Vagina (tissue), 2 donors: Measurements from ENCODE around the gene VOPP1. TPM values are rescaled to one million over a fixed set of nuclear protein-coding genes. Genes with fewer than 3 reads are reported as not detected.

Source experiments
- DNase-seq, 2 donors: peaks; one replicate each; pipeline ENCODE4 v3.0.0-alpha.2; 2017; ENCODE audit errors: extremely low spot score in 2 of 2
- H3K27ac ChIP-seq: fragments of 200-600 bp; sonication (generic); one replicate; pipeline ENCODE4 v1.5.1; 2019
- H3K27me3 ChIP-seq: fragments of 200-600 bp; sonication (generic); one replicate; pipeline ENCODE4 v1.5.1; 2019
- H3K36me3 ChIP-seq, 2 donors: fragments of 200-600 bp; sonication (generic); one replicate each; pipeline ENCODE4 v1.5.1; 2017 to 2019
- H3K4me1 ChIP-seq: fragments of 200-600 bp; sonication (generic); one replicate; pipeline ENCODE4 v1.5.1; 2019
- H3K4me3 ChIP-seq, 2 donors: fragments of 200-600 bp; sonication (generic); 1 replicate in 1 of 2; 2 replicates in 1 of 2; pipeline ENCODE4 v1.5.1; 2016 to 2019
- H3K9me3 ChIP-seq: fragments of 200-600 bp; sonication (generic); one replicate; pipeline ENCODE4 v1.5.1; 2019
- POLR2A ChIP-seq, 2 donors: fragments of 450-650 bp; IDR thresholded peaks; one replicate each; pipeline ENCODE4 v1.6.1; 2017; ENCODE audit warnings: antibody characterized with exemption in 2 of 2, mild to moderate bottlenecking in 2 of 2, moderate library complexity in 2 of 2
- POLR2AphosphoS5 ChIP-seq, 2 donors: sonication (generic); formaldehyde crosslinking; IDR thresholded peaks; one replicate each; pipeline ENCODE4 v1.9.0; 2017; ENCODE audit warnings: antibody characterized with exemption in 2 of 2, mild to moderate bottlenecking in 2 of 2, low read depth in 1 of 2; ENCODE audit not compliant: insufficient read depth in 1 of 2
- intact Hi-C: fragments of 100-400 bp; cut with DNase I; formaldehyde crosslinking; loops from one replicate; pipeline ENCODE4 v1.15.1; 2023
- total RNA-seq: library from RNA; depleted of rRNA; stranded (reverse); fragments of >200 nt; gene quantifications from one replicate; pipeline ENCODE4 v1.2.3, GENCODE V29; 2016
- TF ChIP-seq, protein P1 (sequence below), 3 experiments: fragments of 450-650 bp in 2 of 3; fragments of 200-600 bp in 1 of 3; sonication (generic) in 1 of 3; IDR thresholded peaks; one replicate each; pipeline ENCODE4 v1.5.1; 2017 to 2019; ENCODE audit warnings: antibody characterized with exemption in 3 of 3, mild to moderate bottlenecking in 2 of 3, moderate library complexity in 2 of 3

Gene VOPP1
- total RNA-seq, 1 donor from 2014 or later = 26.3 TPM

DNA sequence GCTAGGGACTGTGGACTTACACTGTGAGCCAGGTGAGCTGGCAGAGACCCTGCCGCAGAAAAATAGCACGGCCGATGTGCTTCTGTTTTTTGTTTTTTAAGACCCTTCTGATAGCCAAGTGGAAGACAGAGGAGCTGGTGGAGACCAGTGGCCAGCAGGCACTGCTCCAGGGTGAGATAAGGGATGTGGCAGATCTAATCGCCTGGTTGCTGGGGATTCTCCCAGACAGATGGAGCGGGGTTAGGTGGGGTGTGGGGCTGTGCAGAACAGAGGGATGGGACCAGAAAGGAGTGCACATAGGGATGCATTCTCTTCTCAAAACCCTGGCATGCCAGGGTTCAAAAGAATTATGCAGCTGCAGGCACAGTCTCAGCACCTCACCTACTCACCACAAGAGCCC, 82.2 kb downstream of the VOPP1 start:
- Histone ChIP-seq H3K4me3 (no peak overlapping the region), H3K9me3 (no peaks in the 10 kb centered on the region), H3K27ac (no peak overlapping the region), H3K4me1 (peaks cover 9% of the 10 kb centered on the region), H3K36me3 (peaks cover 0 to 22% of the 10 kb centered on the region in 2 donors), H3K27me3 (no peaks in the 10 kb centered on the region)
- intact Hi-C loops = no loop called here
- DNase-seq = no peak
- TF ChIP-seq POLR2AphosphoS5 (IDR thresholded peaks at IDR 0.05; ENCODE audit: insufficient read depth in 1 of 2, low read depth in 1 of 2) (no peak), POLR2A (IDR thresholded peaks at IDR 0.05) (no peak)
- TF ChIP-seq, protein P1, sequence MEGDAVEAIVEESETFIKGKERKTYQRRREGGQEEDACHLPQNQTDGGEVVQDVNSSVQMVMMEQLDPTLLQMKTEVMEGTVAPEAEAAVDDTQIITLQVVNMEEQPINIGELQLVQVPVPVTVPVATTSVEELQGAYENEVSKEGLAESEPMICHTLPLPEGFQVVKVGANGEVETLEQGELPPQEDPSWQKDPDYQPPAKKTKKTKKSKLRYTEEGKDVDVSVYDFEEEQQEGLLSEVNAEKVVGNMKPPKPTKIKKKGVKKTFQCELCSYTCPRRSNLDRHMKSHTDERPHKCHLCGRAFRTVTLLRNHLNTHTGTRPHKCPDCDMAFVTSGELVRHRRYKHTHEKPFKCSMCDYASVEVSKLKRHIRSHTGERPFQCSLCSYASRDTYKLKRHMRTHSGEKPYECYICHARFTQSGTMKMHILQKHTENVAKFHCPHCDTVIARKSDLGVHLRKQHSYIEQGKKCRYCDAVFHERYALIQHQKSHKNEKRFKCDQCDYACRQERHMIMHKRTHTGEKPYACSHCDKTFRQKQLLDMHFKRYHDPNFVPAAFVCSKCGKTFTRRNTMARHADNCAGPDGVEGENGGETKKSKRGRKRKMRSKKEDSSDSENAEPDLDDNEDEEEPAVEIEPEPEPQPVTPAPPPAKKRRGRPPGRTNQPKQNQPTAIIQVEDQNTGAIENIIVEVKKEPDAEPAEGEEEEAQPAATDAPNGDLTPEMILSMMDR (IDR thresholded peaks at IDR 0.05) = no peak

GRCh38 chr7:55489552-55489951, 82.8 kb downstream of the VOPP1 start:
- Histone ChIP-seq H3K36me3 (peaks cover 0 to 22% of the 10 kb centered on the region in 2 donors), H3K27me3 (no peaks in the 10 kb centered on the region), H3K4me1 (peaks cover 9% of the 10 kb centered on the region), H3K27ac (no peak overlapping the region), H3K9me3 (no peaks in the 10 kb centered on the region), H3K4me3 (no peak overlapping the region)
- DNase-seq = no peak
- TF ChIP-seq POLR2AphosphoS5 (IDR thresholded peaks at IDR 0.05; ENCODE audit: insufficient read depth in 1 of 2, low read depth in 1 of 2) = no peak
- TF ChIP-seq, protein P1 (IDR thresholded peaks at IDR 0.05) = no peak
- intact Hi-C loops = no loop called here

- intact Hi-C loops = no loop called here
- Histone ChIP-seq H3K27ac (no peak overlapping the region), H3K9me3 (no peaks in the 10 kb centered on the region), H3K4me3 (no peak overlapping the region), H3K4me1 (peaks cover 9% of the 10 kb centered on the region), H3K36me3 (peaks cover 0 to 22% of the 10 kb centered on the region in 2 donors), H3K27me3 (no peaks in the 10 kb centered on the region)
- TF ChIP-seq POLR2AphosphoS5 (IDR thresholded peaks at IDR 0.05; ENCODE audit: insufficient read depth in 1 of 2, low read depth in 1 of 2) = no peak
- TF ChIP-seq, protein P1 (IDR thresholded peaks at IDR 0.05) = no peak
- no peak for TF ChIP-seq POLR2A (IDR thresholded peaks at IDR 0.05)
- DNase-seq = no peak
Measured at GRCh38 chr7:55488804-55489340, 83.4 kb downstream of the VOPP1 start.

GRCh38 chr7:55488216-55488615, 84.1 kb downstream of the VOPP1 start:
- Histone ChIP-seq H3K4me3 (no peak overlapping the region), H3K27ac (no peak overlapping the region), H3K4me1 (peaks cover 4% of the 10 kb centered on the region), H3K36me3 (peaks cover 0 to 22% of the 10 kb centered on the region in 2 donors), H3K9me3 (no peaks in the 10 kb centered on the region), H3K27me3 (no peaks in the 10 kb centered on the region)
- DNase-seq = no peak
- TF ChIP-seq, protein P1 (IDR thresholded peaks at IDR 0.05) = no peak
- TF ChIP-seq POLR2AphosphoS5 (IDR thresholded peaks at IDR 0.05; ENCODE audit: insufficient read depth in 1 of 2, low read depth in 1 of 2) (no peak), POLR2A (IDR thresholded peaks at IDR 0.05) (no peak)
- intact Hi-C loops = no loop called here

DNA sequence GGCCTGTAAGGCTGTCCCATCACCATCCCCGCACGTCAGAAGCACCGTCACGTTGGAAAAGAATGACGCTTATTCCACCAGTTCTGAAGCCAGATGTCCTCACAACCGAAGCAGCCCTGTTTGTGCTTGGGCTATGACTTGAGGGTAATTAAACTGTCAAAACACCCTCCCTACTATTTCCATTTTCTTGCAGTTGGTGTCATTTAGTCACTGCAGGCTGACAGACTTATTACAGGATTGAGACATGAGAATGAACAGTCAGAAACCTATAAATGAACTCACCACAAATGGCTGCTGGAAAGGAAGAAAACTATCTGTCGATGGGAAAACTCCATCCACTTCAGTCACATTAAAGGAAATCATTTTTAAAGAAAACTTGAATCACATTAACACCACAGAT, 85.3 kb downstream of the VOPP1 start:
- Histone ChIP-seq H3K27me3 (no peaks in the 10 kb centered on the region), H3K27ac (no peak overlapping the region), H3K4me3 (no peak overlapping the region), H3K4me1 (no peaks in the 10 kb centered on the region), H3K9me3 (no peaks in the 10 kb centered on the region), H3K36me3 (peaks cover 0 to 18% of the 10 kb centered on the region in 2 donors)
- TF ChIP-seq, protein P1 (IDR thresholded peaks at IDR 0.05) = no peak
- TF ChIP-seq POLR2A (IDR thresholded peaks at IDR 0.05) (no peak), POLR2AphosphoS5 (IDR thresholded peaks at IDR 0.05; ENCODE audit: insufficient read depth in 1 of 2, low read depth in 1 of 2) (no peak)
- intact Hi-C loops = no loop called here
- DNase-seq = no peak
